HG02884 (cell line): ENCODE data around the gene MAGI1.
A peak's percentile ranks its signal among the peaks of the same experiment; 100 is the strongest.

Experiments used
- ATAC-seq: cut with Tn5 transposase; IDR thresholded peaks from one replicate; pipeline ENCODE4 v1.9.1; 2021; ENCODE audit warnings: mild to moderate bottlenecking, moderate library complexity; ENCODE audit not compliant: unreplicated experiment

Gene MAGI1

DNA sequence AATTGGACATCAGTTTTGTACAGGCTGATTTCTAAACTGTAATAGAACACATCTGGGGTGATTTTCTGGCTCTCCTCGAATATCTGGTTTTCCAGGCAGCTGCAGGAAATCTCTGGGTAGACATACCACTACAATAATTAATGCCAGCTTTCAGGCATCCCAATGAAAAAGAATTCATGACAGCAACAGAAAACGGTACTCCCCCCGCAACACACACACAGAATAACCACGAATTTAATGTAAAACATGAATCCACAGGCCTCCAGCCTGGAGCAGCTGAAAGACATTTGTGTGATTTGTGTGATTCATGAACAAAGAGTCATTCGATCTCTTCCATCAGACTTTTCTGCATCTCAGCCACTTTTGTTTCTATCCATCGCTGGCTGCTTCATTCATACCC is 262.2 kb downstream of the MAGI1 start:
- ATAC-seq: no peak

DNA sequence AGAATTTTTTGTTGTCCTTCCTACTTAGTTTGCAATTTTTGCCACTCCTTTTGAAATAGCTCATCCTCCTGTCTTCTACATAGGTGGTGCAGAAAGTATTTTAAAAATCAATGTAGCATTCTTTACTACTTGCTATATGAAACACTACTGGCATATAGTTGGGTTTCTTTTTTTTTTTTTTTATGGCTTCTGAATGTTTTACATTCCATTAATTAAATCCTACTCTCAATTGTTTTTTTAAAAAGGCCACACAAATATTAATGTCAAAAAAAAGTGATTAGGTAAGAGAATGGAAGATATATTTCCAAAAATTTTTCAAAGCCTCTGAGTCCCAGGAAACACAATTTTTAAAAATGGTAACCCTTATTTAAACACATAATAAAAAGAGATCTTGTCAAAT is 262.6 kb downstream of the MAGI1 start:
- no peak for ATAC-seq

DNA sequence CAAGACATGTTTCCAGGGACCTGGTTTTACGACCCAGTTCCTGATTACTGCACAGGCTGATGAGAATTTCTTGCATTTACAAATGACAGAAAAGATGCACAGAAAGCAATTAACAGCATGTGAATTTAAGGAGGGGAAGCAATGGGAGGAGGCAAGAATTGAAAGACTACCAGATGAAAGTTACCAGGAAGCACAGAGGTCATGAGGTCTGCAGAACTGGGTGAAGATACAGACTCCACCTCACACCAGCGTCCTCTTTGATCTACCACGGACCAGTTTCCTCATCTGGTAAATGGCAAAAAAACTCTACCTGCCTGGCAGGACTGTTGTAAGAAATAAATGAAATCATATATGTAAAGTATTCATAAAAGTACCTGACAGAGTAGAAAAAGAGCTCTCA is 266.0 kb downstream of the MAGI1 start:
- no peak for ATAC-seq

DNA sequence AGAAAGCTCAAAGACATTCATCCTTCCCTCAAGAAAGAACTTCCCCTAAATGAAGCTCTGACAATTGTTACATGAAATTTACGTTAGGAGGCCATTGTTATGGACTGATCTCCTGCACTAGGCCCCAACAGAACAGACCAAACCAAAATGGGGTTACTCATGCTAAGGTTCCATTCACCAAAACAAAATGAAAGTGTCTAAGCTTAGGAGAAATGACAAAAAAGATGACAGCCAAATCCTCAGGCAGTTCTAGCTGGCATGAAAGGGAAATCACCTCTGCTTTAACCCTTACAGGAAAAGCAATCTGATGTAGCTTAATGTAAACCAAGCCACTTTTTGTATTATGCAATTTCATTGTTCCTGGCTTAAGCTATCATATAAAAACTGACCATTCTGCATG is 271.2 kb downstream of the MAGI1 start:
- no peak for ATAC-seq

DNA sequence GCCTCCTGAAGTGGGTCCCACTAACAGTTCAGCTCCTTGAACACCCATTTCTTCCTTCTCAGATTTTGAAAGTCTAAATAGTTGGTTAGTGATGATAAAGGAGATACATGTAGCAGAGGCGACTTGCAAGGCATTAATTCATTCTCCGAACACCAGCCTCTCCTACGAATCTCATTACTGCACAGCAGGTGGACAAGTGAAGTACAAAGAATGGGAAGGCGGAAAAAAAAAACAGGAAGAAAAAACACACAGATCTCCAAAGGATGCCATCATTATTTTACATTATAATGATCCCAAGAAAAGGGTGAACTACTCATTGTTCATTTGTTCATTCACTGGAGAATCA is 276.5 kb downstream of the MAGI1 start:
- ATAC-seq: no peak

DNA sequence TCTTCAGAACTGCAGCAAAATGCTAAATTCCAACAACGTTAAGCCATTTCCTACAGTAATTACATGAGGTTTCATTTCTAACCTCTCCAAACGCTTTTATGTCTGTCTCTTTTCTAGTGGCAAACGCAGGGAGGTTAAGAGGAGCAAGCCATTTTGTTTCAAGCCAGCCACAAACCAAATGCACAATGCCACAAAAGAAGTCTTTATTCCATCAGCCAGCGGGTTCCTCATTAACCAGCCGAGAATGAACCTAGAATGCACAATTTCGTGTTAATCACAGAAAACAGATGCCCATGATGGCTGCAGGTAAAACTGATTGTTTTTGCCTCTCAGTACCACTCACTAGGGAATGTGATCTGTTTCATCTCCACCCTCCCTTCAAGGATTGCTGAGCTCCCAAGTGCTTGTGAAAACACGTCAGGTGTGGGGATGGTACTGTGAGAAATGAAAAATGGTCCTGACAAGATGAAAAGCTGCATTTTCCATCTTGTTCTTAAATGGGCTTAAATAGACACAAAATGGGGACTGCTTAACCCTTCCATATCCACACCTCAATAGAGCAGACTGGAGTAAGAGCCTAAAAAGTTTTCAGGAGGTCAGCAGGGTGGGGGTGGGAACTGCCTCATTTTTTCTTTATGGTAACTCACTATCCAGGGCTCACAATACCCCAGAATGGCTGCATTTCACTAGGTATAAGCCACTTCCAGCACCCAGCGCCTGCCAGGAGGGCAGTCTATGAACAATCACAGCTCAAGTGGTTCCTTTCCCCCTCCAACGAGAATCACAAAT is 277.1 kb downstream of the MAGI1 start:
- ATAC-seq: no peak

DNA sequence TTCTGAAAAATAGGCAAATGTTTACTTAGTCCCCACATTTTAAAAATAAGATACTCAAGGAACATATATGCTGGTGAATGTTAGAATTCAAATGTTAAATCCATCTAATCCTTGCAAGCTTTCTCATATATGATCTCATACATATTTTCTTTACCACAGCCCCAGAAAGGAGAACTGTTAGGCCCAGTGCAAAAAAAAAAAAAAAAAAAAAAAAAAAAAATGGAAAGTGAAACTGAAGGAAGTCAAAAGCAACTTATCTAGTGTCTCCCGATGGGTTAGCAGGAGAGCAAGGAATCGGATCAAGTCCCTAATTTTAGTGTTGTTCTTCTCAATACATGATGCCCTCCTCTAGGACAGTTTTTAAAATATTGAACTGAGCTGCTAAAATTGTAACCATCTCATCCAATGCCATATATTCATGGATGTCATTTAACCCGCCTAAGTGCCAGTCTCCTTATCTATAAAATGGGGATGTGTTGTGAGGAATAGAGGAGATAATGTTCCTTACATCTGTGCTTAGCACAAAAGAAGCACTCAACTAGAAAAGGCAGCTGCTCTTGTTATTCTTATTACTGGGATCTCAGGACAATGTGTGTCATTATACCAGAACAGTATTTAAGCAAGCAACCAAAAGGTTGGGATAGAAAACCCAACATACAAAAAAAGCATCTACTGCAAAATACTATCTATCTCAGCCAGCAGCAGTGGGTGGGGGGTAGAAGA is 279.7 kb downstream of the MAGI1 start:
- no peak for ATAC-seq

DNA sequence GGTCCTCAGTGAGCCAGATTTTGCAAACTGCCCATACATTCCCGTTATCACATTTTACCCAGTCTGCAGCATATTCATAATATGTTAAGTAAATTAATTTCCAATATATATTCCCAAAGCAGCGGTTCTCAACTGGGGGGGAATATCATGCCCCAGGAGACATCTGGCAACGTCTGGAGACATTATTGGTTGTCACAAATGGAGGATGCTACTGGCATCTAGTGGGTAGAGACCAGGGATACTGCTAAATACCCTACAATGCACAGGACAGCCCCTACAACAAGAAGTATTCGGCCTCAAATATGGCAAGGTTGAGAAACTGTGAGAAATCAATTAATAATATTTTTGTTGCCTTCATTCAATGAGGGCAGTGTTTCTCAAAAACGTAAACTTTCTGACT is 280.3 kb downstream of the MAGI1 start:
- no peak for ATAC-seq

DNA sequence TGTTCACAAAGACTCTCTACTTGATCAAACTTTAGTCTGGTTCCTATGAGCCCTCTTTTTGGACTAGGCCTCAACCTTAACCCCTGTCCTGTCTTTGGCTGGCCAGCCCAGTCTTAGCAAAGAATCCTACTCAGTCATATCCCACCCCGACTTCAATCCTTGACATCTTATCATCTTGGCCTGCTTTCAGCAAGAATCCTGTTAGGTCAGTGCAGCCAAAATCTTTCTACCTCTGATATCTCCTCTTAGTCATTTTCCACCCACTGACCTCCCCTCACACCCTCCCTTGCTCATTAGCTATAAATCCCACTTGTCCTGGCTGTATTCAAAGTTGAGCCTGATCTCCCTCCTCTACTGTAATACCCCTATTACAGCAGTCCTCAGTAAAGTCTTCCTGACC is 286.1 kb downstream of the MAGI1 start:
- ATAC-seq: no peak

DNA sequence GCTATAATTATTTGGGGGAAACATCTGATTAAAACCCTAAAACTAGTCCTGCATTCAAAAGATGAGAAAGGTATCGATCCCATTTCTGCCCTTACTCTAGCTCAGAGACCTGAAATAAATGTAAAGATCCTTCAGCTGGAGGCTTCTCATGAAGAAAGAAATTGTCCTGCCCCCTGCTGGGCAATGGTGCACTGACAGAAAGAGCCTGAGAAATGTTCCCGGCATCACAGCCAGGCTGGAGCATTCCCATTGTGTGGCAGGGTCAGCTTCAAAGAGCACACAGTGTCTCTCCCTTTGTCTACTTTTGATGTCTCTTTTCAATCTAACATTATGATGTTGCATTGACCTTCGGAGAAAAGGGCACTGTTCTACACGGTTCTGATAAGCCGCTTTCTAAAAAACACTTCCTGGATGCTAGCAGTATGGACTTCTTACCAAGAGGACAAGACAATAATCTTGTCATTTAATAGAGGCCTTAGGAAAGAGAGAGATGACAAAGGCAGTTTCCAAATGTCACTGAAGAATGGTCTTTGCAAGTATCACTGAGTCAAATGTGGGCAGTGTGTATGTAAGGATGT is 287.5 kb downstream of the MAGI1 start:
- no peak for ATAC-seq

DNA sequence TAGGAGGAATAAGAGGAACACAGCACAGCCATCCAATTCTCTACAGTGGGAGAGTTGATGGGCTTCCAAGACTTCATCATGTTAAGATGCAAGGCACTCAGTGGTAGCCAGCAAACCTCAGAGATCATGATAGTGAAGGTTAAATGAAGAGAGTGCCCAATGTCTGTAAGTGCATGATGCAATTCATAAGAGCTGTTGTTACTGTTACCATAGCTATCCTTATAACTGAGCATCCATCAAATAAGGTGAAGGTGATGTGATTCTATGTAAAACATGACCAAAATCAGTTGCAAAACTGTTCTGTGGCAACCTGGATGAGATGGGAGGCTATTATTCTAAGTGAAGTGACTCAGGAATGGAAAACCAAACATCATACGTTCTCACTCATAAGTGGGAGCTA is 289.7 kb downstream of the MAGI1 start:
- ATAC-seq: no peak

DNA sequence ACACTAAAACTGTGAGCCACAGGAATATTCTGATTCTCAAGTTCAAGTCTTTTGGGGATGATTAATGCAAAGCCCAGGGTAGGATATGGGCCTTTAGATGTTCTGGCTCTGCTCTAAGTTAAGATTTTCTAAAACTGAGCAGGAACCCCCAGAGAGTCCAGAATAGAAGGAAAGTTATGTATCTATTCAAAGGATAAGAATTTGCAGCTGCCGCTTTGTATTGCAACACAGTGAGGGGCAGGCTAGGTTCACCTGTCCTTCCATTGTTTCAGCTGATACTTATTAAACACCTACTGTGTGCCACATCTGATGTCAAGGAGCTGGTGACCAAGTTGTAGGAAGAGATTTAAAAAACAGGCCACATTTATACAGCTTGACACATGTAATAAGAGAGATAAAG is 290.4 kb downstream of the MAGI1 start:
- no peak for ATAC-seq

DNA sequence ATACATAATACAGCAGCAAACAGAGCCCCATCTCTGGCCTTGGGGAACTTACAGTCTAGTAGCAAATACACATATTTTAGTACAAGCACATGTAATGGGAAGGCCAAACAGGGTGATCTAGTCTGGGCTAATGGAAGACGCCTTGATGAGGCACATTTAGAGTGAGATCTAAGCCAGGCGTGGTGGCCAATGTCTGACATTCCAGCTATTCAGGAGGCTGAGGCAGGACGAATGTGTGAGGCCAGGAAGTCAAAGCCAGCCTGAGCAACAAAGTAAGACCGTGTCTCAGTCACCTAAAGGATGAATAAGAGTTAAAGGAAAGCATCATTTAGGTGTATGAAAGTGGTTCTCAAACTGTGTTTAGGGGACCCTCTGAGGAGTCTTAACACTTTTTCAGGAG is 291.9 kb downstream of the MAGI1 start:
- no peak for ATAC-seq

DNA sequence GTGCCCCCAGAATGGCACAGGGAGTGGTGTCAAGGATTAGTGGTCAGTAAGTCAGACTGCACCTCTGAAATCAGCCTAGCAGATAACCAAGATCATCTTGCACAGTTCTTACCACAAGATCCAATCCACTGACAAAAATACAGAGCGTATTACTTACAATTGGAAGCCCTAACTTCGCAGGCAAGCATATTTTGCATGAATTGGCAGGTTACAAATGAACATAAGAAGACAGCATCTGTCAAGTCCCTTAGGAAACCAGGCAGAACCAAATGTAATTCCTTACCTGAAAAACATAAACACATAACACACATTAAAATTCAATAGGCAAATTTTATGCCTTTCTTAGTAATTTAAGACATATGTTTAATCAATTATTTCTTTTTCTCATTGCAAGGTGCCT is 293.4 kb downstream of the MAGI1 start:
- no peak for ATAC-seq

DNA sequence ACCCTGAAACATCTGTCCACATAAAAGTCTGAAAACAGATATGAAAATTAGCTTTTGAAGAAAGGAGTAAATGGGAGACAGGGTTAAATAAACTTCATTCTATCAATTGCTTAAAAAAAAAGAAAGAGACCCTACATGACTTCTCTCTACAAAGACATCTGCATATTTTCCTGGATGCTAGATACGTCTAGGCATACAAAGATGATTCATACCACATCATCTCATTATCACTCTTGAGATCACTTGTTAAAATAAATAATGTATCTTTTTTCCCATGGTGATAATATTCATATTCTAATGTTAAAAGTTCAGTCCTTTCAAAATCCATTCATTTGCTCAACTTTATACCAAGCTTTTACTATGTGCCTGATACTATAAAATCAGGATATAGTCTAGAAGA is 295.8 kb downstream of the MAGI1 start:
- ATAC-seq: no peak

DNA sequence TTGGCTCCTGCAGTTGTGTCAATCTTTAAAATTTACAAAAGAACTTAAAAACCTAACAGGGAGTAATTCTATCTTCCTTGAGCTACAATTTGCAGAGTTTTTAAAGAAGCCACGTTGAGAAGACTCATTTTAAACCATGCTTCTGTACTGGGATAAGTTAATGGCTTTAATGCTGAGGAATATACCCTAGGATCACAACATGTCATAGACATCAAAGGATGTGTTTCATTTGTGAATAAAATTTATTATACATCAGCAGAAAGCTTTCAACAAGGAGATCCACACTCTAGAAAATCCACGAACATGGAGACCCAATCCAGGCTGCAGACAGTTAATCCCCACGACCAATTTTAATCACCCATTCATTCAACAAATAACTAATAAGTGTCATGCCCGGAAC is 297.2 kb downstream of the MAGI1 start:
- ATAC-seq: no peak

DNA sequence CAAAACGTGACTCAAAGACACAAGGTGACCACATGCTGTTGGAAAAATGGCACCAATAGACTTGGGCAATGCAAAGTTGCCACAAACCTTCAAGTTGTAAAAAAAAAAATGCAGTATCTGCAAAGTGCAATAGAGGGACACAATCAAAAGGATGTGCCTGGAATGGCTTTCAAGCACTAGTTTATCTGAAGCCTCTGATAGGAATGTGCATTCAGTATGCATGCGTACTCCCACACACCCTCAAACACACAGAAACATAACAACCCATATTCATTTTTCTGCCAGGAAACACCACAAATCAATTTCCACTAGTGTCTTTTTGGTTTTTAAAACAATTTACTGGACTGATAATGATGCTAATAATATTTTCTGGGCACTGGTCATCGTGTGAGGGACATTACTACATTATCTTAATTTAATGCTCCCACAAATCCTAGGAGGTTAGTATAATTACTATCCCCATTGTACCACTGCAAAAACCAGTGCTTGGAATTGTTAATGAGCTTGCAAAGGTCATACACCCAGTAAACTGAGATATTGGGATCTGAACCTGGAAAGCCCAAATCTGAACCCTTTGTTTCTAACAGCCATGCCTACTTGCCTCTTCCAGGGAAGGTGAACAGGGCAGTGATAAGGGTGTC is 298.7 kb downstream of the MAGI1 start:
- ATAC-seq: no peak

DNA sequence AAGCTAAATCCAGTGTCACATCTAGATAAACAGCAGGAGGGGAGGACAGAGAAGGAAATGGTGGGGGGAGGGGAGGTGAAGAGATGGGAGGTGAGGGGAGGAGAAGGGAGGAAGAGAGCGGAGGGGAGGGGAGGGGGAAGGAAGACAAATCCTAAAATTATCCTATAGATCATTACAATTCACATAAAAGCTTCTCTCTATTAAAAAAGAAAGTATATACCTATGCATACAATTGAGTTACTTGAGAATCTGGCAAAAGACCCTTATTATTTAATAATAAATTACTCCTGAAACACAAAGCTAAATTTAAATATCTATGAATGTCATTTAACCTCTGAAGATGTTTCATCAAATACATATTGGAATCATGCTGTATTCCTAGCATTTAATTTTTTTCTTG is 303.9 kb downstream of the MAGI1 start:
- ATAC-seq: no peak

DNA sequence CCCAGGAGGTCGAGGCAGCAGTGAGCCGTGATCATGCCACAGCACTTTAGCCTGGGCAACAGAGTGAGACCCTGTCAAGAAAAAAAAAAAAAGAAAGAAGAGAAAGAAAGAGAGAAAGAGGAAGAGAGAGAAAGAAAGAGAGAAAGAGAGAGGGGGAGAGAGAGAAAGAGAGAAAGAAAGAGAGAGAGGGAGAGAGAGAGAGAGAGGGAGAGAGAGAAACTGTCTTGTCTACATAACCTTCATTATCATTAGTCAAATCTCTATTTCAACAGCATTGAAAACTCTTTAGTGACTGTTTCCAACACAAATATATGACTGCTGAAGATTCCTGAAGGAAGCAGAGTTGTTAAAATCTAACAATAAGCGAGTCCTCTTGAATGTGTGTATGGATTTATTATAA is 304.3 kb downstream of the MAGI1 start:
- no peak for ATAC-seq

DNA sequence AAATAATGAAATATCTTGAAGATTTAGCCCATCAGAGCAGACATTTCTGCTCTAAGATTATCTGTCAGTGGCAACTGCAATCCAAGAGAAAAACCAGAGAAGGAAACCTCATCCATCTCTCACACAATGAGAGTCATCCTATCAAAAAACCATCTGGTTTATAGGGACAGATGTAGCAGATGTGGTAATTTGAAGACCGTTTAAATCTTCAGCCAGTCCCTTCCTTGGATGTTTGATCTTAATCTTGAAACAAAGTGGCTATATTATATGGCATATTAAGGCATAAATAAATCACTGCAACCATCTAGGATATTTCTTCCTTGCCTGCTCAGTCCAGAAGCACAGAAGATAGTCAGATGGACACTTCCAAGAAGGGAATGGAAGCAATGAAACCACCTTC is 305.3 kb downstream of the MAGI1 start:
- no peak for ATAC-seq

DNA sequence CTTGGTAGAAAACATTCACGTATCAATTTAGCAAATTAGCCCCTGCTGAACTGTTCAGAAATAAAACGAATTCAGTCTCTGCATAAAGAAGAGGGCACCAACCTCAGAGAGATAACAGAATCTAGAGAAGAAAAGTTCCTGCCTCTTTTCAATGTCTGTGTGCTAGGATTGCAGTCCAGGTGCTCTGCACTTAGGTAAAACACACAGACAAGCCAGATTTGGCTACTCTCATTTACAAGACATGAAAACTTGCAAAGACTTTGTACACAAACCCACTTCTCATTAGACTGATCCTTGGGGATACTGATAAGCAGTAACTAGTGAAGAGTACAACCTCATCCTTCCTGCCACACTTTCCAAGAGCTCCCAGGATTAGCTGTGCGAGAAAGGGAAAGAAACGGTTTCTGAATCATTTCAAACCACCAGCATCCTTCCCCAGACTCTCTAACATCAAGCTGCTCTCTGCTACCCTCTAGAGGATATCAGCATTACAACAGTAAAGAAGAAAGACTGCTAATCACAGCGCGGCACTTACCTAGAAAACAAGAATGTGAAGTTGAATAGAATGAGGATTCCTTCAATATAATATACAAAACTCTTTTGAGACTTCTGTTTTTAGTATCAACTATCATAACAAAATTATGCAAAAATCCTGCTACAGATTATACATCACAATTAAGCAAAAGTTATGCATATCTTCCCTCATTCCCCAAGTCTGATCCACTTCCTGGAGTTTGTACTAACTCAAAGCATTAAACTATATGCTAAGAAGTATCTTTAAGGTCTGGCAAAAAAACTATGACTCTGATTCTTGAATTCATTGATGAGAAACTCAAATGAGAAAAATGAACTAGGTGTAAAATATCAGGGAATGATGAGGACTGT is 306.4 kb downstream of the MAGI1 start:
- ATAC-seq: peak; percentile 99
